ENCODE results near the gene SPATA31C2.
"Not testable (repeated sequence)": the region's sequence is repeated elsewhere in the genome, so short reads cannot be mapped to it uniquely, and the experiment has no call there.

The SPATA31C2 gene

GRCh38 chr9:88113156-88114130 lies 24.8 kb downstream of the SPATA31C2 start:
- not testable (repeated sequence) for DNase-seq (ENCODE audit: low read depth); H3K4me3 ChIP-seq (replicated peaks; ENCODE audit: low read depth, low read length)

- TF ChIP-seq CTCF (IDR thresholded peaks at IDR 0.05; ENCODE audit: low read length, missing control alignments): no peak
- no peak for DNase-seq (ENCODE audit: low read depth)
- no peak overlapping the region for H3K4me3 ChIP-seq (replicated peaks; ENCODE audit: low read depth, low read length)
Observed at GRCh38 chr9:88110026-88110425, 28.2 kb downstream of the SPATA31C2 start.

GRCh38 chr9:88108779-88109178 lies 29.5 kb downstream of the SPATA31C2 start:
- no peak overlapping the region for H3K4me3 ChIP-seq (replicated peaks; ENCODE audit: low read depth, low read length)
- no peak for DNase-seq (ENCODE audit: low read depth)
- no peak for TF ChIP-seq CTCF (IDR thresholded peaks at IDR 0.05; ENCODE audit: low read length, missing control alignments)

GRCh38 chr9:88106492-88106891 lies 31.8 kb downstream of the SPATA31C2 start:
- TF ChIP-seq CTCF (IDR thresholded peaks at IDR 0.05; ENCODE audit: low read length, missing control alignments): peak; percentile 49
- no peak overlapping the region for H3K4me3 ChIP-seq (replicated peaks; ENCODE audit: low read depth, low read length)
- DNase-seq (ENCODE audit: low read depth): peak; percentile 30

- peak; percentile 58 for DNase-seq (ENCODE audit: low read depth)
- H3K4me3 ChIP-seq (replicated peaks; ENCODE audit: low read depth, low read length): no peak overlapping the region
- TF ChIP-seq CTCF (IDR thresholded peaks at IDR 0.05; ENCODE audit: low read length, missing control alignments): no peak
Observed at GRCh38 chr9:88092797-88093331, 45.4 kb downstream of the SPATA31C2 start.

GRCh38 chr9:88090151-88090581 lies 48.1 kb downstream of the SPATA31C2 start:
- DNase-seq (ENCODE audit: low read depth): peak; percentile 80
- no peak for TF ChIP-seq CTCF (IDR thresholded peaks at IDR 0.05; ENCODE audit: low read length, missing control alignments)
- no peak overlapping the region for H3K4me3 ChIP-seq (replicated peaks; ENCODE audit: low read depth, low read length)

- no peak for DNase-seq (ENCODE audit: low read depth)
- TF ChIP-seq CTCF (IDR thresholded peaks at IDR 0.05; ENCODE audit: low read length, missing control alignments): no peak
Observed at GRCh38 chr9:88087906-88088305, 50.4 kb downstream of the SPATA31C2 start.

More at GRCh38 chr9:88087906-88088305, 50.4 kb downstream of the SPATA31C2 start:
- no peak overlapping the region for H3K4me3 ChIP-seq (replicated peaks; ENCODE audit: low read depth, low read length)

All from fibroblast of pulmonary artery (primary cell).